GM12878 (cell line): Measurements from ENCODE around the gene CORO2B. TPM values are rescaled to one million over a fixed set of nuclear protein-coding genes. Genes with fewer than 3 reads are reported as not detected.

ENCODE experiments used
- ATAC-seq: fragments of 200-7000 bp; cut with Tn5 transposase; 3 replicates; pipeline ENCODE4 v1.9.1; 2020; ENCODE audit warnings: mild to moderate bottlenecking, moderate library complexity
- BruUV-seq: library from RNA; stranded (reverse); fragments of 400-500 nt; replicated peaks from 2 replicates; lab custom pipeline; 2021; lab: Mats Ljungman, UMichigan
- CTCF ChIA-PET: fragments of 300-600 bp; sonication (Branson Sonifier 250); formaldehyde crosslinking; extraction: SDS; loops from one replicate; lab custom pipeline; 2021; ENCODE audit warnings: inconsistent platforms; lab: Yijun Ruan, JAX
- POLR2A ChIA-PET: fragments of 350-600 bp; formaldehyde crosslinking; extraction: SDS; loops from one replicate; lab custom pipeline; 2021; ENCODE audit warnings: inconsistent platforms; lab: Charles Lee
- RAD21 ChIA-PET: fragments of 300-600 bp; sonication (Branson Sonifier 250); formaldehyde crosslinking; loops from one replicate; lab custom pipeline; 2023; ENCODE audit warnings: antibody characterized with exemption; ENCODE audit not compliant: unreplicated experiment; lab: Charles Lee
- SMC1A ChIA-PET: fragments of 300-600 bp; sonication (Branson Sonifier 250); formaldehyde crosslinking; loops from one replicate; lab custom pipeline; 2023; ENCODE audit not compliant: unreplicated experiment, uncharacterized antibody; lab: Charles Lee
- DNase-seq: peaks from one replicate; pipeline ENCODE4 v3.0.0-alpha.2; 2011; ENCODE audit warnings: low read depth, low spot score
- FAIRE-seq: peaks from 3 replicates; lab custom pipeline; 2011; peaks lifted over from hg19 to GRCh38; lab: Jason Lieb, UNC
- H2AFZ ChIP-seq: 2 replicates; pipeline ENCODE4 v1.6.0; 2011; ENCODE audit warnings: low read depth, low read length, control low read depth; ENCODE audit not compliant: control insufficient read depth
- H3K27ac ChIP-seq: 2 replicates; pipeline ENCODE4 v1.5.1; 2011; ENCODE audit warnings: control low read depth; ENCODE audit not compliant: control insufficient read depth, insufficient read depth
- H3K27me3 ChIP-seq, 2 experiments: replicated peaks in 1 of 2; 2 replicates each; pipeline versions ENCODE4 v1.6.0 to v1.6.1; 2011; ENCODE audit warnings: low read length in 1 of 2; ENCODE audit not compliant: control insufficient read depth in 2 of 2, insufficient read depth in 2 of 2
- H3K36me3 ChIP-seq, 2 experiments: 2 replicates each; pipeline ENCODE4 v1.5.1; 2011; ENCODE audit warnings: low read length in 1 of 2; ENCODE audit not compliant: control insufficient read depth in 2 of 2, insufficient read depth in 2 of 2
- H3K4me1 ChIP-seq: 2 replicates; pipeline ENCODE4 v1.6.1; 2011; ENCODE audit warnings: mild to moderate bottlenecking, low read length, moderate library complexity, mixed read lengths; ENCODE audit not compliant: control insufficient read depth, insufficient read depth
- H3K4me2 ChIP-seq: 2 replicates; pipeline ENCODE4 v1.6.0; 2011; ENCODE audit warnings: control low read depth; ENCODE audit not compliant: control insufficient read depth, insufficient read depth
- H3K4me3 ChIP-seq: fragments of 200-600 bp; sonication (generic); 2 replicates; pipeline ENCODE4 v1.5.1; 2016
- H3K79me2 ChIP-seq: 2 replicates; pipeline ENCODE4 v1.6.0; 2011; ENCODE audit warnings: low read length; ENCODE audit not compliant: control insufficient read depth, insufficient read depth
- H3K9ac ChIP-seq: 2 replicates; pipeline ENCODE4 v1.8.0; 2011; ENCODE audit warnings: low read length, control low read depth, mixed read lengths; ENCODE audit not compliant: control insufficient read depth, insufficient read depth
- H3K9me3 ChIP-seq: replicated peaks from 3 replicates; pipeline ENCODE4 v1.5.1; 2011; ENCODE audit warnings: mild to moderate bottlenecking, low read length; ENCODE audit not compliant: control insufficient read depth, insufficient read depth
- H4K20me1 ChIP-seq: 2 replicates; pipeline ENCODE4 v1.6.0; 2011; ENCODE audit not compliant: control insufficient read depth, insufficient read depth
- CHD1 ChIP-seq: IDR thresholded peaks from 2 replicates; pipeline ENCODE4 v1.6.1; 2012; ENCODE audit warnings: low read depth, low read length, improper control_type of control experiment
- CREB1 ChIP-seq: IDR thresholded peaks from 2 replicates; pipeline ENCODE4 v1.6.1; 2012; ENCODE audit warnings: low read depth, mild to moderate bottlenecking, inconsistent platforms
- EP300 ChIP-seq, 2 experiments: fragments of 150-350 bp in 1 of 2; IDR thresholded peaks; 2 replicates each; pipeline ENCODE4 v1.6.1; 2011 to 2012; ENCODE audit warnings: low read depth in 2 of 2, low read length in 2 of 2, borderline replicate concordance in 1 of 2, improper control_type of control experiment in 1 of 2, inconsistent platforms in 1 of 2; ENCODE audit not compliant: control insufficient read depth in 1 of 2
- MTA2 ChIP-seq: fragments of 450-650 bp; IDR thresholded peaks from 2 replicates; pipeline ENCODE4 v1.6.1; 2016; ENCODE audit warnings: low read depth, mild to moderate bottlenecking, moderate library complexity
- RBBP5 ChIP-seq: fragments of 200-600 bp; sonication (generic); conservative IDR thresholded peaks from 2 replicates; pipeline ENCODE4 v1.6.1; 2016
- SIN3A ChIP-seq: IDR thresholded peaks from 2 replicates; pipeline ENCODE4 v1.6.1; 2012; ENCODE audit warnings: low read depth, low read length, improper control_type of control experiment
- SIX5 ChIP-seq: IDR thresholded peaks from 2 replicates; pipeline ENCODE4 v1.6.1; 2011; ENCODE audit warnings: mild to moderate bottlenecking, low read depth, low read length, moderate library complexity; ENCODE audit not compliant: severe bottlenecking
- TCF3 ChIP-seq: IDR thresholded peaks from 2 replicates; pipeline ENCODE4 v1.6.1; 2012; ENCODE audit warnings: low read depth, mild to moderate bottlenecking, low read length, borderline replicate concordance; ENCODE audit not compliant: insufficient read depth
- ZNF622 ChIP-seq: fragments of 450-650 bp; IDR thresholded peaks from 2 replicates; pipeline ENCODE4 v1.6.1; 2017; ENCODE audit warnings: mild to moderate bottlenecking, inconsistent platforms
- WGBS: methylation state at CpG from one replicate; pipeline ENCODE4 v1.1.6; 2016; ENCODE audit warnings: low lambda C conversion rate; ENCODE audit not compliant: insufficient replicate concordance, insufficient coverage; ENCODE audit errors: missing lambda C conversion rate; 5-methylcytosine and 5-hydroxymethylcytosine counted together
- in situ Hi-C: fragments of 300-500 bp; cut with MboI; formaldehyde crosslinking; loops from 9 replicates; pipeline ENCODE4 v1.14.3; 2018; ENCODE audit warnings: mixed read lengths
- intact Hi-C: fragments of 100-400 bp; cut with micrococcal nuclease; formaldehyde crosslinking; loops from one replicate; pipeline ENCODE4 v1.14.2; 2022; ENCODE audit not compliant: unreplicated experiment
- polyA plus RNA-seq, 11 experiments: library from polyadenylated mRNA; depleted of rRNA in 4 of 11; unstranded in 6 of 11; stranded (reverse) in 5 of 11; fragments of >200 nt; fragmentation: Nextera tagmentation in 4 of 11; fragmentation: Illumina TruSeq in 1 of 11; extraction: Ambion mirVana in 4 of 11; extraction: Trizol in 1 of 11; gene quantifications; 1 replicate in 1 of 11; 2 replicates in 10 of 11; pipeline versions ENCODE4 v1.2.1 to v1.2.3, GENCODE V29; 2011 to 2016; ENCODE audit warnings: inconsistent platforms in 2 of 11, missing spikeins in 2 of 11, low read depth in 1 of 11
- total RNA-seq, 4 experiments: library from RNA; depleted of rRNA in 3 of 4; stranded (reverse); fragments of >200 nt in 3 of 4; fragmentation: Illumina TruSeq in 1 of 4; extraction: Trizol in 1 of 4; gene quantifications; 2 replicates each; pipeline versions ENCODE4 v1.2.1 to v1.2.3, GENCODE V29; 2013 to 2021
- TF ChIP-seq, protein P1 (sequence below): fragments of 150-350 bp; IDR thresholded peaks from 2 replicates; pipeline ENCODE4 v1.6.1; 2016; ENCODE audit warnings: low read depth, low read length
- TF ChIP-seq, protein P2 (sequence below): IDR thresholded peaks from 2 replicates; pipeline ENCODE4 v1.6.1; 2012; ENCODE audit warnings: low read depth, low read length, improper control_type of control experiment
- TF ChIP-seq, protein P3 (sequence below): fragments of 450-650 bp; IDR thresholded peaks from 2 replicates; pipeline ENCODE4 v1.6.1; 2018; ENCODE audit warnings: borderline replicate concordance, mild to moderate bottlenecking; ENCODE audit not compliant: partially characterized antibody
- TF ChIP-seq, protein P4 (sequence below): fragments of 450-650 bp; IDR thresholded peaks from 2 replicates; pipeline ENCODE4 v1.6.1; 2014; ENCODE audit warnings: mild to moderate bottlenecking

CORO2B gene
- total and polyA plus RNA-seq, 10 of the 15 experiments (the other 5 are each of a cell fraction or from before 2014, with no cell fraction given): 0.05 to 0.73 (median 0.13) TPM; not detected in 4

DNA sequence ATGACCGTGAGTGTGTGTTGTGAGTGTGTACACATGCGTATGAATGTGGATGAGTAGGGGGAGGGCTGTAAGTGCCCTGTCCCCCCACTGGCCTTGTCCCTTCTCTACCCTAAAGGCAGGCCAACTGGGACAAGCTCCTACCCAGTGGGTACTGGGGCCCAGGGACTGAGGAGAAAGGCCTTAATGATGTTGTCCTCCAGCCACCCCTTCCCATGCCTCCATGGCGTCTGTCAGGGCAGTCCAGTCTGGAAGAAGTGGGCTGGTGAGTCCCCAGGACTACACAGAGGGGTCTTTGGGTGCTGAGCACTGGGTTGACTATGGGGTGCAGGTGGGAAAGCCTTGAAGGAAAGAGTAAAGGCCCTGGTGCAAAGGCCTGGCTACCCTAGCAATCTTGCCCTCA is 16.9 kb upstream of the CORO2B start (continued):
- TF ChIP-seq, protein P1, sequence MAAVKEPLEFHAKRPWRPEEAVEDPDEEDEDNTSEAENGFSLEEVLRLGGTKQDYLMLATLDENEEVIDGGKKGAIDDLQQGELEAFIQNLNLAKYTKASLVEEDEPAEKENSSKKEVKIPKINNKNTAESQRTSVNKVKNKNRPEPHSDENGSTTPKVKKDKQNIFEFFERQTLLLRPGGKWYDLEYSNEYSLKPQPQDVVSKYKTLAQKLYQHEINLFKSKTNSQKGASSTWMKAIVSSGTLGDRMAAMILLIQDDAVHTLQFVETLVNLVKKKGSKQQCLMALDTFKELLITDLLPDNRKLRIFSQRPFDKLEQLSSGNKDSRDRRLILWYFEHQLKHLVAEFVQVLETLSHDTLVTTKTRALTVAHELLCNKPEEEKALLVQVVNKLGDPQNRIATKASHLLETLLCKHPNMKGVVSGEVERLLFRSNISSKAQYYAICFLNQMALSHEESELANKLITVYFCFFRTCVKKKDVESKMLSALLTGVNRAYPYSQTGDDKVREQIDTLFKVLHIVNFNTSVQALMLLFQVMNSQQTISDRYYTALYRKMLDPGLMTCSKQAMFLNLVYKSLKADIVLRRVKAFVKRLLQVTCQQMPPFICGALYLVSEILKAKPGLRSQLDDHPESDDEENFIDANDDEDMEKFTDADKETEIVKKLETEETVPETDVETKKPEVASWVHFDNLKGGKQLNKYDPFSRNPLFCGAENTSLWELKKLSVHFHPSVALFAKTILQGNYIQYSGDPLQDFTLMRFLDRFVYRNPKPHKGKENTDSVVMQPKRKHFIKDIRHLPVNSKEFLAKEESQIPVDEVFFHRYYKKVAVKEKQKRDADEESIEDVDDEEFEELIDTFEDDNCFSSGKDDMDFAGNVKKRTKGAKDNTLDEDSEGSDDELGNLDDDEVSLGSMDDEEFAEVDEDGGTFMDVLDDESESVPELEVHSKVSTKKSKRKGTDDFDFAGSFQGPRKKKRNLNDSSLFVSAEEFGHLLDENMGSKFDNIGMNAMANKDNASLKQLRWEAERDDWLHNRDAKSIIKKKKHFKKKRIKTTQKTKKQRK: no peak
- TF ChIP-seq, protein P2, sequence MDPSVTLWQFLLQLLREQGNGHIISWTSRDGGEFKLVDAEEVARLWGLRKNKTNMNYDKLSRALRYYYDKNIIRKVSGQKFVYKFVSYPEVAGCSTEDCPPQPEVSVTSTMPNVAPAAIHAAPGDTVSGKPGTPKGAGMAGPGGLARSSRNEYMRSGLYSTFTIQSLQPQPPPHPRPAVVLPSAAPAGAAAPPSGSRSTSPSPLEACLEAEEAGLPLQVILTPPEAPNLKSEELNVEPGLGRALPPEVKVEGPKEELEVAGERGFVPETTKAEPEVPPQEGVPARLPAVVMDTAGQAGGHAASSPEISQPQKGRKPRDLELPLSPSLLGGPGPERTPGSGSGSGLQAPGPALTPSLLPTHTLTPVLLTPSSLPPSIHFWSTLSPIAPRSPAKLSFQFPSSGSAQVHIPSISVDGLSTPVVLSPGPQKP: no peak
- no peak for TF ChIP-seq CREB1
- TF ChIP-seq, protein P3, sequence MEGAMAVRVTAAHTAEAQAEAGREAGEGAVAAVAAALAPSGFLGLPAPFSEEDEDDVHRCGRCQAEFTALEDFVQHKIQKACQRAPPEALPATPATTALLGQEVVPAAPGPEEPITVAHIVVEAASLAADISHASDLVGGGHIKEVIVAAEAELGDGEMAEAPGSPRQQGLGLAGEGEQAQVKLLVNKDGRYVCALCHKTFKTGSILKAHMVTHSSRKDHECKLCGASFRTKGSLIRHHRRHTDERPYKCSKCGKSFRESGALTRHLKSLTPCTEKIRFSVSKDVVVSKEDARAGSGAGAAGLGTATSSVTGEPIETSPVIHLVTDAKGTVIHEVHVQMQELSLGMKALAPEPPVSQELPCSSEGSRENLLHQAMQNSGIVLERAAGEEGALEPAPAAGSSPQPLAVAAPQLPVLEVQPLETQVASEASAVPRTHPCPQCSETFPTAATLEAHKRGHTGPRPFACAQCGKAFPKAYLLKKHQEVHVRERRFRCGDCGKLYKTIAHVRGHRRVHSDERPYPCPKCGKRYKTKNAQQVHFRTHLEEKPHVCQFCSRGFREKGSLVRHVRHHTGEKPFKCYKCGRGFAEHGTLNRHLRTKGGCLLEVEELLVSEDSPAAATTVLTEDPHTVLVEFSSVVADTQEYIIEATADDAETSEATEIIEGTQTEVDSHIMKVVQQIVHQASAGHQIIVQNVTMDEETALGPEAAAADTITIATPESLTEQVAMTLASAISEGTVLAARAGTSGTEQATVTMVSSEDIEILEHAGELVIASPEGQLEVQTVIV: no peak

DNA sequence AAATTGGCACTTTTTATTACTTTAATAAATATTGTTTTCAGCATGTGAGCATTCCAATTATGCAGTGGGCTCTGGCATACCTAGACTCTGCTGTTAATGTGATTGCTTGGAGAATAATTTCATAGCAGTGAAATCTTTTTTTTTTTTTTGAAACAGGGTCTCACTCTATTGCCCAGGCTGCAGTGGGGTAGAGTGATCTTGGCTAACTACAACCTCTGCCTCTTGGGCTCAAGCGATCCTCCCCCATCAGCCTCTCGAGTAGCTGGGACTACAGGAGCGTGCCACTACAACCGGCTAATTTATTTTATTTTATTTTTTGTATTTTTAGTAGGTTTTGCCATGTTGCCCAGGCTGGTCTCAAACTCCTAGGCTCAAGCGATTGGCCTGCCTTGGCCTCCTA is 14.6 kb upstream of the CORO2B start:
- in situ Hi-C loops: no loop called here
- intact Hi-C loops: no loop called here
- SMC1A ChIA-PET: no interaction called here
- 62% methylated on average over 5 of the region's 5 CpGs for WGBS
- Histone ChIP-seq H3K4me2 (no peak overlapping the region), H3K36me3 (no peaks in the 10 kb centered on the region), H3K4me3 (no peak overlapping the region), H3K4me1 (no peaks in the 10 kb centered on the region), H4K20me1 (no peaks in the 10 kb centered on the region), H2AFZ (no peak overlapping the region), H3K9ac (no peak overlapping the region), H3K27me3 (peaks cover 0 to 2% of the 10 kb centered on the region in 2 experiments; a peak in 2 of 4 replicates), H3K9me3 (no peaks in the 10 kb centered on the region), H3K27ac (no peak overlapping the region), H3K79me2 (no peaks in the 10 kb centered on the region)
- FAIRE-seq: no peak
- RAD21 ChIA-PET: interaction anchor here (1.5 kb wide), 1 partner anchor 110 kb away, joined by 4 read pairs; no protein-coding TSS in a partner anchor
- no peak for DNase-seq
- POLR2A ChIA-PET: no interaction called here
- no peak for ATAC-seq
- no TSS peak for BruUV-seq
- CTCF ChIA-PET: interaction anchor here (1.4 to 1.9 kb wide), 3 partner anchors 10 to 110 kb away, joined by 5 to 9 read pairs (median 6); no protein-coding TSS in a partner anchor
- TF ChIP-seq SIN3A (no peak), CHD1 (no peak), RBBP5 (no peak), SIX5 (no peak), ZNF622 (no peak), TCF3 (no peak), EP300 (IDR thresholded peaks at IDR 0.05; ENCODE audit: borderline replicate concordance in 1 of 2, control insufficient read depth in 1 of 2, low read depth in 2 of 2, low read length in 2 of 2) (no peak), MTA2 (no peak)
- TF ChIP-seq, protein P2: no peak
- TF ChIP-seq, protein P4, sequence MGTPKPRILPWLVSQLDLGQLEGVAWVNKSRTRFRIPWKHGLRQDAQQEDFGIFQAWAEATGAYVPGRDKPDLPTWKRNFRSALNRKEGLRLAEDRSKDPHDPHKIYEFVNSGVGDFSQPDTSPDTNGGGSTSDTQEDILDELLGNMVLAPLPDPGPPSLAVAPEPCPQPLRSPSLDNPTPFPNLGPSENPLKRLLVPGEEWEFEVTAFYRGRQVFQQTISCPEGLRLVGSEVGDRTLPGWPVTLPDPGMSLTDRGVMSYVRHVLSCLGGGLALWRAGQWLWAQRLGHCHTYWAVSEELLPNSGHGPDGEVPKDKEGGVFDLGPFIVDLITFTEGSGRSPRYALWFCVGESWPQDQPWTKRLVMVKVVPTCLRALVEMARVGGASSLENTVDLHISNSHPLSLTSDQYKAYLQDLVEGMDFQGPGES: no peak
